GM23338 (cell line): ENCODE data around the gene WIPF3. TPM values are rescaled to one million over a fixed set of nuclear protein-coding genes. Genes with fewer than 3 reads are reported as not detected.

ENCODE experiments used
- CREB1 ChIP-seq: fragments of 250-450 bp; sonication (Bioruptor Pico); IDR thresholded peaks from 2 replicates; pipeline ENCODE4 v1.5.0; 2020; ENCODE audit warnings: low read depth, mild to moderate bottlenecking, moderate library complexity
- CTCF ChIP-seq, 2 experiments: fragments of 200-600 bp in 1 of 2; sonication (generic) in 1 of 2; conservative IDR thresholded peaks; 2 replicates each; pipeline versions ENCODE4 v1.5.1 to v1.6.1; 2016 to 2017; ENCODE audit warnings: antibody characterized with exemption in 2 of 2, low read depth in 2 of 2, mild to moderate bottlenecking in 2 of 2, moderate library complexity in 1 of 2
- EZH2 ChIP-seq: fragments of 200-600 bp; sonication (generic); IDR thresholded peaks from one replicate; pipeline ENCODE4 v1.8.0; 2017; ENCODE audit warnings: antibody characterized with exemption, mild to moderate bottlenecking, low read depth; ENCODE audit not compliant: unreplicated experiment
- JUNB ChIP-seq: IDR thresholded peaks from one replicate; pipeline ENCODE4 v1.6.1; 2016; ENCODE audit warnings: antibody characterized with exemption; ENCODE audit not compliant: unreplicated experiment
- NANOG ChIP-seq: IDR thresholded peaks from 2 replicates; pipeline ENCODE4 v1.6.1; 2016; ENCODE audit warnings: antibody characterized with exemption, borderline replicate concordance
- REST ChIP-seq: IDR thresholded peaks from one replicate; pipeline ENCODE4 v1.6.1; 2018; ENCODE audit warnings: antibody characterized with exemption; ENCODE audit not compliant: unreplicated experiment
- ZNF331 ChIP-seq: fragments of 250-450 bp; sonication (Bioruptor Pico); IDR thresholded peaks from 2 replicates; pipeline ENCODE4 v1.5.0; 2020; ENCODE audit warnings: low read depth, mild to moderate bottlenecking, moderate library complexity
- ZNF462 ChIP-seq: fragments of 250-450 bp; sonication (Bioruptor Pico); IDR thresholded peaks from 2 replicates; pipeline ENCODE4 v1.5.0; 2020; ENCODE audit warnings: mild to moderate bottlenecking, moderate library complexity
- polyA plus RNA-seq: library from polyadenylated mRNA; unstranded; fragments of >200 nt; fragmentation: Nextera tagmentation; extraction: Ambion mirVana; gene quantifications from 2 replicates; pipeline ENCODE4 v1.2.1, GENCODE V29; 2016
- total RNA-seq: library from RNA; depleted of rRNA; stranded (reverse); fragments of >200 nt; shearing (Covaris generic); gene quantifications from 2 replicates; pipeline ENCODE4 v1.2.3, GENCODE V29; 2014

The WIPF3 gene
- total and polyA plus RNA-seq, 2 experiments from 2014 or later, result 5.7 to 11.4 TPM

GRCh38 chr7:29839921-29840320, 33.6 kb downstream of the WIPF3 start (continued):
- no peak for TF ChIP-seq ZNF462 (CRISPR knock-in tag)
- TF ChIP-seq EZH2, result no peak
- no peak for TF ChIP-seq JUNB
- TF ChIP-seq NANOG, result no peak
- TF ChIP-seq ZNF331 (CRISPR knock-in tag), result no peak
- TF ChIP-seq CREB1 (CRISPR knock-in tag), result no peak
- no peak for TF ChIP-seq CTCF (conservative IDR thresholded peaks at IDR 0.05; ENCODE audit: low read depth in 2 of 2)
- TF ChIP-seq REST, result no peak
